Ishikawa (cell line): ENCODE data around the gene DLL4.

ENCODE experiments used
- CEBPB ChIP-seq: IDR thresholded peaks from 2 replicates; pipeline ENCODE4 v1.6.1; 2012
- CREB1 ChIP-seq: IDR thresholded peaks from 2 replicates; pipeline ENCODE4 v1.6.1; 2012; ENCODE audit warnings: low read depth
- EGR1 ChIP-seq: IDR thresholded peaks from 2 replicates; pipeline ENCODE4 v1.6.1; 2012
- EP300 ChIP-seq: IDR thresholded peaks from 2 replicates; pipeline ENCODE4 v1.6.1; 2012; ENCODE audit warnings: borderline replicate concordance
- FOXM1 ChIP-seq: IDR thresholded peaks from 2 replicates; pipeline ENCODE4 v1.6.1; 2012; ENCODE audit warnings: low read depth, borderline replicate concordance
- MAX ChIP-seq: IDR thresholded peaks from 2 replicates; pipeline ENCODE4 v1.6.1; 2012
- NFIC ChIP-seq: IDR thresholded peaks from 2 replicates; pipeline ENCODE4 v1.6.1; 2012
- RAD21 ChIP-seq: IDR thresholded peaks from 2 replicates; pipeline ENCODE4 v1.6.1; 2012; ENCODE audit warnings: low read depth
- REST ChIP-seq: IDR thresholded peaks from 2 replicates; pipeline ENCODE4 v1.6.1; 2012; ENCODE audit warnings: low read depth, mild to moderate bottlenecking
- TAF1 ChIP-seq: IDR thresholded peaks from 2 replicates; pipeline ENCODE4 v1.6.1; 2012; ENCODE audit warnings: low read depth, mild to moderate bottlenecking
- TCF12 ChIP-seq: IDR thresholded peaks from 2 replicates; pipeline ENCODE4 v1.6.1; 2012; ENCODE audit warnings: low read depth
- TEAD4 ChIP-seq: IDR thresholded peaks from 2 replicates; pipeline ENCODE4 v1.6.1; 2012
- USF1 ChIP-seq: IDR thresholded peaks from 2 replicates; pipeline ENCODE4 v1.6.1; 2012
- YY1 ChIP-seq: IDR thresholded peaks from 2 replicates; pipeline ENCODE4 v1.6.1; 2012; ENCODE audit warnings: low read depth
- ZBTB7A ChIP-seq: IDR thresholded peaks from 2 replicates; pipeline ENCODE4 v1.6.1; 2012; ENCODE audit warnings: low read depth

Gene DLL4

GRCh38 chr15:40949756-40950207 lies 20.6 kb downstream of the DLL4 start:
- no peak for TF ChIP-seq TEAD4
- TF ChIP-seq CREB1 = no peak
- TF ChIP-seq ZBTB7A = no peak
- no peak for TF ChIP-seq YY1
- TF ChIP-seq CEBPB = no peak
- no peak for TF ChIP-seq TAF1

- TF ChIP-seq CREB1 (no peak), USF1 (no peak), EGR1 (no peak), RAD21 (no peak), NFIC (no peak), MAX (no peak), EP300 (no peak), TEAD4 (no peak), YY1 (no peak), FOXM1 (no peak), TAF1 (no peak), CEBPB (no peak), REST (no peak), ZBTB7A (no peak), TCF12 (no peak)
Measured at GRCh38 chr15:40951764-40952163, 22.6 kb downstream of the DLL4 start.

- no peak for TF ChIP-seq YY1
- no peak for TF ChIP-seq FOXM1
- TF ChIP-seq EGR1 = no peak
- no peak for TF ChIP-seq USF1
- 0 out of 2 replicates have a peak, but pooled peaks have one; percentile 1 for TF ChIP-seq ZBTB7A
- TF ChIP-seq NFIC = no peak
Measured at GRCh38 chr15:40952301-40952900, 23.3 kb downstream of the DLL4 start.

- TF ChIP-seq NFIC (peak; percentile 69; the same call in 1 of the 2 replicates), YY1 (peak; percentile 47; the same call in 1 of the 2 replicates), MAX (peak; percentile 79), TEAD4 (0 out of 2 replicates have a peak, but pooled peaks have one; percentile 51), CREB1 (peak; percentile 62; the same call in 1 of the 2 replicates), REST (no peak), TCF12 (peak; percentile 82), FOXM1 (no peak), TAF1 (peak; percentile 69), EGR1 (0 out of 2 replicates have a peak, but pooled peaks have one; percentile 45), ZBTB7A (0 out of 2 replicates have a peak, but pooled peaks have one; percentile 8), USF1 (no peak), EP300 (peak; percentile 64), RAD21 (no peak), CEBPB (peak; percentile 98)
Measured at GRCh38 chr15:40952901-40953712, 24.0 kb downstream of the DLL4 start, which contains the start of gene CHAC1. TSS of gene CHAC1 (plus strand) at chr15:40953471. CDS start at chr15:40953584, 113 bp downstream.

GRCh38 chr15:40953713-40954074 lies 24.6 kb downstream of the DLL4 start:
- TF ChIP-seq CREB1 (no peak), RAD21 (no peak), YY1 (no peak), TCF12 (no peak), CEBPB (no peak), NFIC (peak; percentile 3; the same call in 1 of the 2 replicates), USF1 (no peak), TAF1 (peak; percentile 2; the same call in 1 of the 2 replicates), ZBTB7A (no peak; the same call in 1 of the 2 replicates), EGR1 (no peak), EP300 (no peak), FOXM1 (no peak)
